ENCODE results near the gene UBR4.

DNA sequence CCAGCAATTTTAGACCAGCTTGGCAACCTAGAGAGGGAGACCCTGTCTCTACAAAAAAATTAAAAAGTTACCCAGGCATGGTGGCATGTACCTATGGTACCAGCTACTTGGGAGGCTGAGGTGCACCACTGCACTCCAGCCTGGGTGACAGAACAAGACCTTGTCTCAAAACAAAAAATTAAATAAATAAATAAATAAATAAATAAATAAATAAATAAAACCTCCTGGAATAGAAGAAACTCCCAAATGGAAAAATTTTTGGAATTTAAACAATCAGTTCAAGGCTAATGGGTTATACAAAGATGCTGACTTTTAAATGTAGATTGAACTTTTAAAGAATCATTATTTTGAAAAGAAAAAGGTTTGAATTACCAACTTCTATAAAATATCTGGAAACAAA is 22.2 kb downstream of the UBR4 start:
- no peak for TF ChIP-seq POLR2A (IDR thresholded peaks at IDR 0.05)
- TF ChIP-seq, protein P1, sequence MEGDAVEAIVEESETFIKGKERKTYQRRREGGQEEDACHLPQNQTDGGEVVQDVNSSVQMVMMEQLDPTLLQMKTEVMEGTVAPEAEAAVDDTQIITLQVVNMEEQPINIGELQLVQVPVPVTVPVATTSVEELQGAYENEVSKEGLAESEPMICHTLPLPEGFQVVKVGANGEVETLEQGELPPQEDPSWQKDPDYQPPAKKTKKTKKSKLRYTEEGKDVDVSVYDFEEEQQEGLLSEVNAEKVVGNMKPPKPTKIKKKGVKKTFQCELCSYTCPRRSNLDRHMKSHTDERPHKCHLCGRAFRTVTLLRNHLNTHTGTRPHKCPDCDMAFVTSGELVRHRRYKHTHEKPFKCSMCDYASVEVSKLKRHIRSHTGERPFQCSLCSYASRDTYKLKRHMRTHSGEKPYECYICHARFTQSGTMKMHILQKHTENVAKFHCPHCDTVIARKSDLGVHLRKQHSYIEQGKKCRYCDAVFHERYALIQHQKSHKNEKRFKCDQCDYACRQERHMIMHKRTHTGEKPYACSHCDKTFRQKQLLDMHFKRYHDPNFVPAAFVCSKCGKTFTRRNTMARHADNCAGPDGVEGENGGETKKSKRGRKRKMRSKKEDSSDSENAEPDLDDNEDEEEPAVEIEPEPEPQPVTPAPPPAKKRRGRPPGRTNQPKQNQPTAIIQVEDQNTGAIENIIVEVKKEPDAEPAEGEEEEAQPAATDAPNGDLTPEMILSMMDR (IDR thresholded peaks at IDR 0.05), result no peak
